Coronary artery (tissue), 2 donors: ENCODE results near the gene SUSD3.

Source experiments
- DNase-seq: peaks from one replicate; pipeline ENCODE4 v3.0.0-alpha.2; 2017; ENCODE audit warnings: low spot score
- H3K27ac ChIP-seq, 2 donors: fragments of 200-600 bp; sonication (generic); one replicate each; pipeline ENCODE4 v1.5.1; 2016 to 2019
- H3K4me3 ChIP-seq: fragments of 200-600 bp; sonication (generic); 2 replicates; pipeline ENCODE4 v1.5.1; 2016; ENCODE audit warnings: mild to moderate bottlenecking, moderate library complexity
- CTCF ChIP-seq: fragments of 200-600 bp; sonication (generic); IDR thresholded peaks from one replicate; pipeline ENCODE4 v1.5.1; 2019; ENCODE audit warnings: antibody characterized with exemption

Gene SUSD3

DNA sequence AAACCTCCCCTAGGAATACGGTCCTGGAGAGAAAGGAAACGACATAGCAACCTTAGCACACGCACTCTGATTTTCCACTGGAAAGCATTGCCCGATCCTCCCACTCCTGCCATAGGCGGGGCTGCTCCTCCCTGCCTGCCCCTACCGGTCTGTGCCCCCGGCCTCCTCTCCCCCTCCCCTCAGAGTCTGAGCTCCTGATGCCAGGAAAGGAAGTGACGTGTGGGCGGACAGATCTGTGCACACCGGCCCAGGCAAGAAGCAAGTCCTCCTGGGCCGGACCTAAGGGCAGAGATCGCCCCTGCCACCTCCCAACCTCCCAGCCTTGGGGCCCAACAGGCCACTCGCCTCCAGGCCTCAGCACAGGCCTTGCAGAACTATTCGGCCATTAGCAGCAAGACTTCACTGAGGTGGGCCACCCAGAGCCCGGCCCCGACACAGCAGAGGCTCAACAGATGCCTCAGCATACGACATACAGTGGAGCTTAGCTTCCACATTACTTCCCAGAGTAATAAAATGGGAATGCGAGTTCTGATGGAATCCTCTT is 68.4 kb downstream of the SUSD3 start:
- H3K4me3 ChIP-seq = peak overlapping the region; percentile 53
- no peak for TF ChIP-seq CTCF
- peak; percentile 78 for DNase-seq
- peak overlapping the region; percentile 52 to 99 for H3K27ac ChIP-seq

GRCh38 chr9:93127395-93127911 is 69.0 kb downstream of the SUSD3 start:
- Histone ChIP-seq H3K4me3 (peak overlapping the region; percentile 53), H3K27ac (peak overlapping the region; percentile 52 to 99)
- TF ChIP-seq CTCF = no peak
- no peak for DNase-seq

- Histone ChIP-seq H3K4me3 (no peak overlapping the region), H3K27ac (peak overlapping the region in 1 of 2 donors; percentile 99)
- peak; percentile 73 for DNase-seq
- TF ChIP-seq CTCF = no peak
These were observed 69.7 kb downstream of the SUSD3 start for GRCh38 chr9:93128011-93128714.

DNA sequence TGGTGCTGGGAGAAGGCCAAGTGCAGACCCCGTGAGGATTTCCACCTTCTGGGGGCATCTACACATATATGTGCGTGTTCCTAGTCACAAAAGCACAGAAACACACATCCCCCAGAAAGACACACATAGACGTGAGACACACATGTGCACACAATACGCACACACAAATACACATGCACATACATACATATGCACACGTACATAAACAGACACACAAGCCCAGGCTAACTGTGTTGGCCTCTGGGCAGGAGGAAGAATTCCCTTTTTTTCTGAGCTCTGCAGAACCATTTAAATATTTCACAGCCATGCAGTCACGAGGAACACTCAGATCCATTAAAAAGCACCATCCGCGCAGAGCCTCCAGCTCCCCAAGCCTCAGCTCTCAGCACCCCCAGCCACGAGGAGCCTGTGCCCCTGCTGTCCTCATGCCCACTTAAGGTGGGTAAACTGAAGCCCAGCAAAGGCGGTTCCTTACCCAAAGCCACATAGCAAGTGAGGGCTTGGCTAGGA is 70.3 kb downstream of the SUSD3 start:
- TF ChIP-seq CTCF = no peak
- no peak overlapping the region for H3K4me3 ChIP-seq
- no peak for DNase-seq
- peak overlapping the region in 1 of 2 donors; percentile 99 for H3K27ac ChIP-seq

DNA sequence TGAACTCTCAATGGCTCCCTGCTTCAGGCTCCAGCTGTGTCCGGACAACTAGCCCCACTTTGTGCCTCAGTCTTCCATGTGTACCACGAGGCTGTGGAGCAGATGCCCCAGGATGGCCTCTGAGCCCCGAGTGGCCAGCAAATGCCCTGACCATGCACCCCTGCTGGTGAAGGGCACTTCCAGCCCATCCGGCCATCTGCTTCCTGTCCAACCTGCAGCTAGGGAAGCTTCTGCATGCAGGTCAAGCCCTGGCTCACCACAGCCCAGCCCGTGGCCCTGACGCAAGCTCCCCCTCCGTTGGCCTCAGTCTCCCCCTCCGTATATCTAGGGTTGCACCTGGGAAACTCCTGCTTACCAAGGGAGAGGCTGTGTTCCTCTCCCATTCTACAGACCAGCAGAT is 70.8 kb downstream of the SUSD3 start:
- TF ChIP-seq CTCF = no peak
- Histone ChIP-seq H3K27ac (peak overlapping the region in 1 of 2 donors; percentile 99), H3K4me3 (peak overlapping the region; percentile 83)
- DNase-seq = peak; percentile 74

GRCh38 chr9:93129691-93130500 is 71.4 kb downstream of the SUSD3 start:
- no peak for TF ChIP-seq CTCF
- H3K27ac ChIP-seq = peak overlapping the region in 1 of 2 donors; percentile 99
- peak overlapping the region; percentile 83 for H3K4me3 ChIP-seq
- peak; percentile 69 for DNase-seq
